ENCODE results near the gene COX10.

The COX10 gene

GRCh38 chr17:14101976-14102375, 32.7 kb downstream of the COX10 start:
- Histone ChIP-seq H3K4me1 (ENCODE audit: insufficient read depth, insufficient read length) (no peaks in the 10 kb centered on the region), H3K36me3 (ENCODE audit: insufficient read depth, insufficient read length, low read length) (peaks cover 8% of the 10 kb centered on the region), H3K9ac (ENCODE audit: insufficient read length, low read depth) (no peak overlapping the region), H3K4me3 (ENCODE audit: insufficient read length, low read depth) (no peak overlapping the region), H3K9me3 (ENCODE audit: insufficient read depth, low read length) (no peaks in the 10 kb centered on the region), H3K27me3 (ENCODE audit: insufficient read depth, insufficient read length) (no peaks in the 10 kb centered on the region)
- no peak for TF ChIP-seq YY1 (IDR thresholded peaks at IDR 0.05; ENCODE audit: insufficient read depth, insufficient read length)
- TF ChIP-seq ZNF274 (IDR thresholded peaks at IDR 0.05; ENCODE audit: low read depth, low read length), result no peak
- no peak for TF ChIP-seq SUZ12 (IDR thresholded peaks at IDR 0.05; ENCODE audit: extremely low read depth, insufficient read depth, insufficient read length)
- DNase-seq (ENCODE audit: low read depth, low spot score), result no peak

DNA sequence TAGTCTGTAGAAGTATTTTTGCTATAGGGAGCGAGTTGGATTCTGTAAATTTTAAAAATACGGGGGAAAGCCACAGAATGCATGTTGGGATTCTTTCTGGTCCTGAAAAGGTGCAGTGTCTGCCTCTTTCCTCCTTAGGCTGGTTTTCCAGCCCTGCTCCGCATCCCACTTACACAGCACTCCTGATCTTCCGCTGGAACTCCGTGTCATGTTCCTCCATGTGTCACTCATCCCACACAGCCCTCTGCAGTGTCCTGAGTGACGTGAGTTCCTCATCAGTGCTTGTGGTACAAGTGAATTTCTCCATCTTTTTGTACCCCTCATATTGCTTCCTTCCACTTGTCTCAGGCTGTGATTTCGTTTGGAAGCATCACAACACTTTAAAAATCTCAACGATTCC, 34.5 kb downstream of the COX10 start:
- Histone ChIP-seq H3K4me1 (ENCODE audit: insufficient read depth, insufficient read length) (no peaks in the 10 kb centered on the region), H3K4me3 (ENCODE audit: insufficient read length, low read depth) (no peak overlapping the region)
- DNase-seq (ENCODE audit: low read depth, low spot score), result no peak

DNA sequence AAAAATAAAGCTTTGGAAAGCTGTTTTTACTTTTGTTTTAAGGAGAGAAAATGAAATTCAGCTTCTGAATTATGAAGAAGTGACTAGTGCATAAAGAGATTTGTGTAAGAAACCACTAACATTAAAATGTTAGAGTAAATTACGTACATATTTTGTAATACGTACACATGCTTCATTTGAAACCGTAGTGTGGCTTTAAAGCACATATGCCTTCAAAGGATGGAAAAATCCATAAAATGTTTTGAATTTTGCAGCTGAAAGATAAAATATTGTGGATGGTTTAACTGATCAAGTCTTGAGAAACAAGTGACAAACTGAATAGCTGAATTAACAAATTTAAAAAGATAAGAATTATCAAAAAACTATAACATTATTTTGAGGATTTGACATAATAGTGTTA, 35.4 kb downstream of the COX10 start:
- Histone ChIP-seq H3K36me3 (ENCODE audit: insufficient read depth, insufficient read length, low read length) (peaks cover 8% of the 10 kb centered on the region), H3K4me3 (ENCODE audit: insufficient read length, low read depth) (no peak overlapping the region), H3K9me3 (ENCODE audit: insufficient read depth, low read length) (no peaks in the 10 kb centered on the region), H3K4me1 (ENCODE audit: insufficient read depth, insufficient read length) (no peaks in the 10 kb centered on the region), H3K27me3 (ENCODE audit: insufficient read depth, insufficient read length) (no peaks in the 10 kb centered on the region), H3K9ac (ENCODE audit: insufficient read length, low read depth) (no peak overlapping the region)
- DNase-seq (ENCODE audit: low read depth, low spot score), result no peak
- TF ChIP-seq YY1 (IDR thresholded peaks at IDR 0.05; ENCODE audit: insufficient read depth, insufficient read length) (no peak), SUZ12 (IDR thresholded peaks at IDR 0.05; ENCODE audit: extremely low read depth, insufficient read depth, insufficient read length) (no peak), ZNF274 (IDR thresholded peaks at IDR 0.05; ENCODE audit: low read depth, low read length) (no peak)

More for the DNA sequence above, 34.5 kb downstream of the COX10 start:
- H3K9ac ChIP-seq (ENCODE audit: insufficient read length, low read depth), result no peak overlapping the region
- peaks cover 8% of the 10 kb centered on the region for H3K36me3 ChIP-seq (ENCODE audit: insufficient read depth, insufficient read length, low read length)
- H3K9me3 ChIP-seq (ENCODE audit: insufficient read depth, low read length), result no peaks in the 10 kb centered on the region
- no peaks in the 10 kb centered on the region for H3K27me3 ChIP-seq (ENCODE audit: insufficient read depth, insufficient read length)
- no peak for TF ChIP-seq ZNF274 (IDR thresholded peaks at IDR 0.05; ENCODE audit: low read depth, low read length)
- no peak for TF ChIP-seq SUZ12 (IDR thresholded peaks at IDR 0.05; ENCODE audit: extremely low read depth, insufficient read depth, insufficient read length)
- no peak for TF ChIP-seq YY1 (IDR thresholded peaks at IDR 0.05; ENCODE audit: insufficient read depth, insufficient read length)

- Histone ChIP-seq H3K9me3 (ENCODE audit: insufficient read depth, low read length) (no peaks in the 10 kb centered on the region), H3K27me3 (ENCODE audit: insufficient read depth, insufficient read length) (no peaks in the 10 kb centered on the region), H3K36me3 (ENCODE audit: insufficient read depth, insufficient read length, low read length) (peaks cover 2% of the 10 kb centered on the region), H3K4me1 (ENCODE audit: insufficient read depth, insufficient read length) (no peaks in the 10 kb centered on the region), H3K9ac (ENCODE audit: insufficient read length, low read depth) (no peak overlapping the region), H3K4me3 (ENCODE audit: insufficient read length, low read depth) (no peak overlapping the region)
- DNase-seq (ENCODE audit: low read depth, low spot score), result no peak
- TF ChIP-seq SUZ12 (IDR thresholded peaks at IDR 0.05; ENCODE audit: extremely low read depth, insufficient read depth, insufficient read length) (no peak), ZNF274 (IDR thresholded peaks at IDR 0.05; ENCODE audit: low read depth, low read length) (no peak), YY1 (IDR thresholded peaks at IDR 0.05; ENCODE audit: insufficient read depth, insufficient read length) (no peak)
Observed at GRCh38 chr17:14107889-14108288, 38.6 kb downstream of the COX10 start.

DNA sequence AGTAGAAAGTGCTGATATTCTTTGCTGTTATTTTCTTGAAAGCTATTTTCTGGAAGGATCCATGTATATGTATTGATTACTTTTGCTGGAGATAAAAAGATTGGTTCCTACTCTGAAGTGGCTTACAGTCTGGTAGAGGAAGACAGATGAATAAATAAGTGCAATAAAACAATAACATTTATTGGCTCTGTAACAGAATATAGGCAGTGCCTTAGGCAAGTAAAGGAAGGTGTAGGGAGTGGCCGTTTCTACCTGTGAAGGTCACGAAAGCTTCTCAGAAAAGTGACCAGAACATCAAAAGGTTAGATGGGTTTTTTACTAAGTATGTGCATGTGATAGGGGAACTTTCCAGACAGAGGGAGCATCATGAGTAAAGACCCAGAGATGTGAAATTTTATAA, 43.1 kb downstream of the COX10 start:
- Histone ChIP-seq H3K36me3 (ENCODE audit: insufficient read depth, insufficient read length, low read length) (no peaks in the 10 kb centered on the region), H3K27me3 (ENCODE audit: insufficient read depth, insufficient read length) (no peaks in the 10 kb centered on the region), H3K9me3 (ENCODE audit: insufficient read depth, low read length) (no peaks in the 10 kb centered on the region), H3K4me3 (ENCODE audit: insufficient read length, low read depth) (no peak overlapping the region), H3K4me1 (ENCODE audit: insufficient read depth, insufficient read length) (no peaks in the 10 kb centered on the region), H3K9ac (ENCODE audit: insufficient read length, low read depth) (no peak overlapping the region)
- no peak for DNase-seq (ENCODE audit: low read depth, low spot score)
- TF ChIP-seq ZNF274 (IDR thresholded peaks at IDR 0.05; ENCODE audit: low read depth, low read length), result no peak
- no peak for TF ChIP-seq SUZ12 (IDR thresholded peaks at IDR 0.05; ENCODE audit: extremely low read depth, insufficient read depth, insufficient read length)
- no peak for TF ChIP-seq YY1 (IDR thresholded peaks at IDR 0.05; ENCODE audit: insufficient read depth, insufficient read length)

DNA sequence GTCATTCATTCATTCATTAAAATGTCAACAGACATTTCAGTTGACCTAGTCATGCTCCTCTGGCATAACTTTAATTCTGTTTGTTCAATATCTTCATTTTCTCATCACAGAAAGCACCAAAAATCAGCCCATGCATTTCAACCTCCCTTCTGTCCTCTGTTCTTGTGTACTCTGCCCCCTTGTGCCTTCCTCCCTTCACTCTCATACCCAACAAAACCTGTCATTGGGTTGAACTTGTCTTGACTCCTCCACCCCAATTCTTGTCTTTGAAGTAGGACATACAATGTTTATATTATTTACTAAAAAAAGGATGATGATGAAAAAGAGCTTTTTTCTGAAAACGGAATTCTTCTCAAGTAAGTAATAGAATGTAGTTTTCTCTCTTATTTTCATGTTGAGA, 43.8 kb downstream of the COX10 start:
- H3K27me3 ChIP-seq (ENCODE audit: insufficient read depth, insufficient read length), result no peaks in the 10 kb centered on the region
- H3K36me3 ChIP-seq (ENCODE audit: insufficient read depth, insufficient read length, low read length), result no peaks in the 10 kb centered on the region
- H3K4me3 ChIP-seq (ENCODE audit: insufficient read length, low read depth), result no peak overlapping the region
- H3K9ac ChIP-seq (ENCODE audit: insufficient read length, low read depth), result no peak overlapping the region
- TF ChIP-seq YY1 (IDR thresholded peaks at IDR 0.05; ENCODE audit: insufficient read depth, insufficient read length), result no peak
- no peak for TF ChIP-seq SUZ12 (IDR thresholded peaks at IDR 0.05; ENCODE audit: extremely low read depth, insufficient read depth, insufficient read length)
- no peak for TF ChIP-seq ZNF274 (IDR thresholded peaks at IDR 0.05; ENCODE audit: low read depth, low read length)
- H3K9me3 ChIP-seq (ENCODE audit: insufficient read depth, low read length), result no peaks in the 10 kb centered on the region
- no peaks in the 10 kb centered on the region for H3K4me1 ChIP-seq (ENCODE audit: insufficient read depth, insufficient read length)
- DNase-seq (ENCODE audit: low read depth, low spot score), result no peak

DNA sequence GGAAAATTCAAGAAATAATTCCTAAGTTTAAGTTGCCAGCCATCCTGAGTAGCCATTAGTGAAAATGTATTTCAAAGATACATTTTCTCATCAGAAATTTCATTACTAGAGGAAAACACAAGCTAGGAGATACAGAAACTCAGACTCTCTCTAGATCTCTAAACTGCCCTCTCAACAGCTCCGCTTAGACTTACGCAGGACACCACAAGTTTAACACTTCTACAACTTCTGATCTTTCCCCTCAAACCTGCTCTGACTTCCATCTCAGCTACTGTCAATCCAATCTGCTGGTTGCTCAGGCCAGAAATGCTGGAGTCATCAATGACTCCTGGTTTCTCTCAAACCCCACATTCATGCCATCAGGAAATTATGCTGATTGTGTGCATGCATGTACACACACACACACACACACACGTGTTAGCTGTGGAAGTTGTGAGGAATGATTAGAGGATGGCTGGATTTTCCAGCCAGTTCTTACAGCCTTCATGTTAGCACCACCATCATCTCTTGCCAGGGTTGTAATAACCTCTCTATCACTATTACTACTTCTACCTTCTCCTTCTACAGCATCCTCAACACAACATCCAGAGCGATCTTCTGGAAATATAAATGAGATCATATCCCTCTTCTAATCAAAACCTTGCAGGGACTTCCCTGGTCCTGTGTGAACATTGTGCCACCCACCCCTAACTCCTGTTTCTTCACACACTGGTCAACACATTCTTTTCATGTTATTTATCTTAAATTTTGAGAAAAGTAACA, 47.1 kb downstream of the COX10 start:
- Histone ChIP-seq H3K4me1 (ENCODE audit: insufficient read depth, insufficient read length) (no peaks in the 10 kb centered on the region), H3K4me3 (ENCODE audit: insufficient read length, low read depth) (no peak overlapping the region), H3K9ac (ENCODE audit: insufficient read length, low read depth) (no peak overlapping the region), H3K9me3 (ENCODE audit: insufficient read depth, low read length) (no peaks in the 10 kb centered on the region), H3K27me3 (ENCODE audit: insufficient read depth, insufficient read length) (no peaks in the 10 kb centered on the region), H3K36me3 (ENCODE audit: insufficient read depth, insufficient read length, low read length) (no peaks in the 10 kb centered on the region)
- no peak for DNase-seq (ENCODE audit: low read depth, low spot score)
- TF ChIP-seq SUZ12 (IDR thresholded peaks at IDR 0.05; ENCODE audit: extremely low read depth, insufficient read depth, insufficient read length) (no peak), YY1 (IDR thresholded peaks at IDR 0.05; ENCODE audit: insufficient read depth, insufficient read length) (no peak), ZNF274 (IDR thresholded peaks at IDR 0.05; ENCODE audit: low read depth, low read length) (no peak)

All from NT2/D1 (cell line).